ENCODE data around the gene ARL15. TPM values are rescaled to one million over a fixed set of nuclear protein-coding genes. Genes with fewer than 3 reads are reported as not detected.
"Not testable (repeated sequence)": the region's sequence is repeated elsewhere in the genome, so short reads cannot be mapped to it uniquely, and the experiment has no call there.

ARL15 gene
- total RNA-seq, 1 donor from 2014 or later = 42.3 TPM

DNA sequence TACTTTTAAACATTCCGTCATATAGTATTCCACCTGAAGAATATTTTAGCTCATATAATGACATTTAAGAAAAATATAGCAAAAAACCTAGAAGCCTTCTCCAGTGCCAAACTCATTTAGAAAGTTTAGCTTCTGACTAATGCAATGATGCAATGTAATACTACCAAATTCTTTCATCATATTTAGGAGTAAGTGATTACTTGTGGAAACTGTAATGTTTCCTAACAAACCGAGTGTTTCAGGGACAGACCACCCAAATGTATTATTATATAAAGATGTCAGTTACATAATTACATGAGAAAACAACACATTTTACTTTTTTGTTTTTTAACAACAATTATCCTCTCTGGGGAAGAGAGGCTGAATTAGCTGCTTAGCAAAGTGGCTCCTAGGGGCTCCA, 316.2 kb downstream of the ARL15 start:
- H3K27me3 ChIP-seq (ENCODE audit: control insufficient read depth in 3 of 3, insufficient read depth in 3 of 3, low read length in 3 of 3) = no peaks in the 10 kb centered on the region
- no peak overlapping the region for H3K27ac ChIP-seq (ENCODE audit: low read depth, low read length)
- no peaks in the 10 kb centered on the region for H3K4me1 ChIP-seq (ENCODE audit: control insufficient read depth in 3 of 3, insufficient read depth in 3 of 3, low read length in 3 of 3)
- H3K9ac ChIP-seq (ENCODE audit: low read depth in 1 of 3, low read length in 3 of 3) = no peak overlapping the region
- no peak overlapping the region for H3K4me3 ChIP-seq (ENCODE audit: low read length in 3 of 3)
- no peaks in the 10 kb centered on the region for H3K9me3 ChIP-seq (ENCODE audit: control insufficient read depth in 3 of 3, low read length in 3 of 3)
- no peaks in the 10 kb centered on the region for H3K36me3 ChIP-seq (ENCODE audit: control insufficient read depth in 3 of 3, insufficient read depth in 3 of 3, low read length in 3 of 3)

DNA sequence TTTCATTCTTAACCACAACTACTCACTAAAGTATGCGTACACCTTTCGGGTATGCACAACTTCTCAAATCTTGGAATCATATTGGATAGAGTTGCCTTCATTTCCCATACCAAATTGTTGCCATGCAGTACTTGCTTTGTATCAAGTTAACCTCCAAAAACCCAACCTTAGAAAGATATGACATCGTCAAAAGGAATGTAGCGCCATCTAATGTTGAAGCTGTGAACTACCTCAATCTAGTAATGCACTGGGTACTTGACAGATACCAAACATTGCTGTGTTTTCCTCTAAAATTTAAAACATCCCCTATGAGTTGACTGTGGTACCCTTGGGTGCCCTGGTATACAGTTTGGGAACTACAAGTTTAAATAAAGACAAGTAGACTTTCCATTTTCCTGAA, 318.4 kb downstream of the ARL15 start:
- no peak overlapping the region for H3K9ac ChIP-seq (ENCODE audit: low read depth in 1 of 3, low read length in 3 of 3)
- no peaks in the 10 kb centered on the region for H3K9me3 ChIP-seq (ENCODE audit: control insufficient read depth in 3 of 3, low read length in 3 of 3)
- H3K27me3 ChIP-seq (ENCODE audit: control insufficient read depth in 3 of 3, insufficient read depth in 3 of 3, low read length in 3 of 3) = no peaks in the 10 kb centered on the region
- H3K27ac ChIP-seq (ENCODE audit: low read depth, low read length) = no peak overlapping the region
- no peak overlapping the region for H3K4me3 ChIP-seq (ENCODE audit: low read length in 3 of 3)
- H3K4me1 ChIP-seq (ENCODE audit: control insufficient read depth in 3 of 3, insufficient read depth in 3 of 3, low read length in 3 of 3) = no peaks in the 10 kb centered on the region
- no peaks in the 10 kb centered on the region for H3K36me3 ChIP-seq (ENCODE audit: control insufficient read depth in 3 of 3, insufficient read depth in 3 of 3, low read length in 3 of 3)

DNA sequence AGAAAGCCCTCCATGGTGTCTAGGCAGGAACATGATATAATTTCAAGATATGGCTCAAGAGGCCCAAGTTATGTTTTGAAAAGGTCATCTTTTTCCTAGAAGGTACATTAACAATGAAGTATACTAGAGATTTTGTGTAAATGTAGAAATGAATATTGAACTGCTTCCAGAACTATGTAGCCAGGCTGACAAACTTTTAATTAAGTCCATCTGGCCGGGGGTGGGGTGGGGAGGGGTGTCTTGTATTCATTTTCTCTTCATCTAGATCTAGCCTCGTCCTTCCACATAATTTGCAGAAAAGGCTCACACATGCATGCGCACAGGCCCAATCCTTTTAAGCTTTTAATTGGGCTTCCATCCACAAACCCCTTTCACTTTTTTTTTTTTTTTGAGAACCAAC, 323.3 kb downstream of the ARL15 start:
- no peaks in the 10 kb centered on the region for H3K4me1 ChIP-seq (ENCODE audit: control insufficient read depth in 3 of 3, insufficient read depth in 3 of 3, low read length in 3 of 3)
- no peaks in the 10 kb centered on the region for H3K36me3 ChIP-seq (ENCODE audit: control insufficient read depth in 3 of 3, insufficient read depth in 3 of 3, low read length in 3 of 3)
- H3K9ac ChIP-seq (ENCODE audit: low read depth in 1 of 3, low read length in 3 of 3) = no peak overlapping the region
- no peaks in the 10 kb centered on the region for H3K27me3 ChIP-seq (ENCODE audit: control insufficient read depth in 3 of 3, insufficient read depth in 3 of 3, low read length in 3 of 3)
- no peaks in the 10 kb centered on the region for H3K9me3 ChIP-seq (ENCODE audit: control insufficient read depth in 3 of 3, low read length in 3 of 3)
- no peak overlapping the region for H3K27ac ChIP-seq (ENCODE audit: low read depth, low read length)
- no peak overlapping the region for H3K4me3 ChIP-seq (ENCODE audit: low read length in 3 of 3)

DNA sequence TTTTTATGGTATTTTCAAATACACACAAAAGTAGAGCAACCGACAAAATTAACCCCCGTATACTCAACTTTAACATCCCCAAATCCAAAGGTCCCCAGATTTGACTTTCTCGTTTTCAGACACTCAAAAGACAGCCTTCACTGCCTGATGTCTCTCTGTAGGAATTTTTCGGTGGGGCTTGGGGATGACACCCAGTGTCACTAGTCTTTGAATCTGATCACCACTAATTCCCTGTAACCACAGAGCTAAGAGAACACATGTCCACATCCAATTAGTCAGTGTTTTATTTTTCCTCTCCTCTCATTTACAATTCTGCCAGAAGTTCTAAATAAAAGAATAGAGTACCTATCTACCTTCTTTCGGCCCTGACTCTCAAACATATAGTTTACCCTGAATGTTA, 324.6 kb downstream of the ARL15 start:
- no peaks in the 10 kb centered on the region for H3K27me3 ChIP-seq (ENCODE audit: control insufficient read depth in 3 of 3, insufficient read depth in 3 of 3, low read length in 3 of 3)
- no peaks in the 10 kb centered on the region for H3K36me3 ChIP-seq (ENCODE audit: control insufficient read depth in 3 of 3, insufficient read depth in 3 of 3, low read length in 3 of 3)
- no peak overlapping the region for H3K9ac ChIP-seq (ENCODE audit: low read depth in 1 of 3, low read length in 3 of 3)
- H3K4me3 ChIP-seq (ENCODE audit: low read length in 3 of 3) = no peak overlapping the region
- H3K27ac ChIP-seq (ENCODE audit: low read depth, low read length) = no peak overlapping the region
- H3K4me1 ChIP-seq (ENCODE audit: control insufficient read depth in 3 of 3, insufficient read depth in 3 of 3, low read length in 3 of 3) = no peaks in the 10 kb centered on the region
- H3K9me3 ChIP-seq (ENCODE audit: control insufficient read depth in 3 of 3, low read length in 3 of 3) = no peaks in the 10 kb centered on the region

DNA sequence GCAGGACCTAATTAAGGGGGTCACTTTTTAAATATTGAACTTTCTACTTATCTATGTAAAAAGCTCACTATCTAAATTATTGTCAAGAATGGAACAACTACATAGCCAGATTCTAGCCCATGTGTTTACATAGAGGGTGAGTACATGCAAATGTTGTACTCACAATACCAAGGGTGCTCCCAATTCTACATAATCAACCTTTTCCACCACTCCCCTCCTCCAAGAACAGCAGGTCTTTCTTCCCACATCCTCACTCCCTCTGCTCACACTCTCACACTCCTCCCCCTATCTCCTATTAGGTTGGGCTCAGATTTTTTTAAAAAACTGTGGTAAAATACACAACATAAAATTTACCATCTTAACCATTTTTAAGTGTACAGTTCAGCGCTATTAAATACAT, 325.4 kb downstream of the ARL15 start:
- Histone ChIP-seq H3K27ac (ENCODE audit: low read depth, low read length) (no peak overlapping the region), H3K36me3 (ENCODE audit: control insufficient read depth in 3 of 3, insufficient read depth in 3 of 3, low read length in 3 of 3) (no peaks in the 10 kb centered on the region), H3K9ac (ENCODE audit: low read depth in 1 of 3, low read length in 3 of 3) (no peak overlapping the region), H3K27me3 (ENCODE audit: control insufficient read depth in 3 of 3, insufficient read depth in 3 of 3, low read length in 3 of 3) (no peaks in the 10 kb centered on the region), H3K9me3 (ENCODE audit: control insufficient read depth in 3 of 3, low read length in 3 of 3) (no peaks in the 10 kb centered on the region), H3K4me1 (ENCODE audit: control insufficient read depth in 3 of 3, insufficient read depth in 3 of 3, low read length in 3 of 3) (no peaks in the 10 kb centered on the region), H3K4me3 (ENCODE audit: low read length in 3 of 3) (no peak overlapping the region)

DNA sequence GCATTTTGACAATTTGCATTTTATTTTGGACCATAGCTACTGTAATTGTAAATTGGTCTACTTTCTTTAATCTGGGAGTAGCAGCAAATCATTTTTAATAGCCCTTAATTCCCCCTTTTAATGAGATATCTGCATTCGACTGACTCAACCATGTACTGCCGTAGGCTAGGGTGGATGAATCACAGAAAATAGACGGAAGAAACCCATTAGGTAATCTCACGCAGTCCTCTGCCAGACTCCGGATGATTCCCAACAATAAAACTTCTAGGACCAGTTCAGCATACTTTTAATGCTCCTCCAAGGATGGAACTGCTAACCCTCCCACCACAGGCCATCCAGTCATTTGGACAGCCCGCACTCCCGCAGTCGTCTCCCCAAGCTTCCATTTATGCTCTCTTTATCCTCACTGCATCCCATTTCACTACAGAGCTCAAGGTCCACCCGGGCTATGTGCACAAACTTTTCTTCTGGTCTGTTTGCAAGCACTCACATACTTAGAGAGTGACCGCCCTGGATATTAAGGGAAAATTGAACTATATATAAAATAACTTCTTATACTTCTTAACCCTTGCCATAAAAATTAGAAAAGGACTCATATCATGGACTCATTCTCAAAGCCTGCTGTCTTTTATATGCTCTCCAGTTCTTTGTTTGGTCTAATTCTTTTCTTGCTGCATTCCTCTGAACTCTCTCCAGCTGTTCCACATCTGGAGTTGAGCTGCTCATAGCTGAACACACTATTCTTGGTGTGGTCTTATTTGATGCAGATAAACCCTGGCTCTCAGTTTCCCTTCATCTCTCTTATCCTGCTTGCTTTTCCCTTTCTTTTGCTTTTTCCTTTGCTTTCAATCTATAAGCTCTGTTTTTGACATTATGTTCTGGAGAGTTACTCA, 326.6 kb downstream of the ARL15 start:
- H3K9me3 ChIP-seq (ENCODE audit: control insufficient read depth in 3 of 3, low read length in 3 of 3) = no peaks in the 10 kb centered on the region
- H3K36me3 ChIP-seq (ENCODE audit: control insufficient read depth in 3 of 3, insufficient read depth in 3 of 3, low read length in 3 of 3) = no peaks in the 10 kb centered on the region
- H3K4me1 ChIP-seq (ENCODE audit: control insufficient read depth in 3 of 3, insufficient read depth in 3 of 3, low read length in 3 of 3) = no peaks in the 10 kb centered on the region
- no peak overlapping the region for H3K27ac ChIP-seq (ENCODE audit: low read depth, low read length)
- H3K4me3 ChIP-seq (ENCODE audit: low read length in 3 of 3) = no peak overlapping the region
- H3K9ac ChIP-seq (ENCODE audit: low read depth in 1 of 3, low read length in 3 of 3) = no peak overlapping the region
- H3K27me3 ChIP-seq (ENCODE audit: control insufficient read depth in 3 of 3, insufficient read depth in 3 of 3, low read length in 3 of 3) = no peaks in the 10 kb centered on the region

DNA sequence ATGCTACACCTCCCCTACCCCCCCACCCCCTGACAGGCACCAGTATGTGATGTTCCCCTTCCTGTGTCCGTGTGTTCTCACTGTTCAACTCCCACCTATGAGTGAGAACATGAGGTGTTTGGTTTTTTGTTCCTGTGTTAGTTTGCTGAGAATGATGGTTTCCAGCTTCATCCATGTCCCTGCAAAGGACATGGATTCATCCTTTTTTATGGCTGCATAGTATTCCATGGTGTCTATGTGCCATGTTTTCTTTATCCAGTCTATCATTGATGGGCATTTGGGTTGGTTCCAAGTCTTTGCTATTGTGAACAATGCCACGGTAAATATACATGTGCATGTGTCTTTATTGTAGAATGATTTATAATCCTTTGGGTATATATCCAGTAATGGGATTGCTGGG, 328.1 kb downstream of the ARL15 start:
- H3K27me3 ChIP-seq (ENCODE audit: control insufficient read depth in 3 of 3, insufficient read depth in 3 of 3, low read length in 3 of 3); H3K27ac ChIP-seq (ENCODE audit: low read depth, low read length); H3K9me3 ChIP-seq (ENCODE audit: control insufficient read depth in 3 of 3, low read length in 3 of 3); H3K4me1 ChIP-seq (ENCODE audit: control insufficient read depth in 3 of 3, insufficient read depth in 3 of 3, low read length in 3 of 3); H3K4me3 ChIP-seq (ENCODE audit: low read length in 3 of 3); H3K36me3 ChIP-seq (ENCODE audit: control insufficient read depth in 3 of 3, insufficient read depth in 3 of 3, low read length in 3 of 3); H3K9ac ChIP-seq (ENCODE audit: low read depth in 1 of 3, low read length in 3 of 3): not testable (repeated sequence)

DNA sequence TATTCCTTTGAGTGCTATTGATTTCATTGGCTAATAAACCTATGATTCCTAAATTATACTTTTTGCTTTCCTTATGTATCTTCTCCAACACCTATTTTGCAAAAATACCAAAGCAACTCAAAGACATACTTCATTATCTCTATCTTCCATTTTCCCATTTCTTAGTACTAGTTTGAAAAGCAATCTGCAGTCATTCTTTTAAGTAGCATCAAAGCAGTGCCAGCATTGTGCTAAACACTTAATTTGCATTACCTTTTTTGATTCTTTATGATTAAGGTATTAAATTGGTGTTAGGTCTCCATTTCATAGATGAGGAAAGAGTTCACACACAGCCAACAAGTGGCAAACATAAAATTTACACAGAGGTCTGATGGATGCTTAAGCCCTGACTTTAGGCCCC, 330.3 kb downstream of the ARL15 start:
- H3K36me3 ChIP-seq (ENCODE audit: control insufficient read depth in 3 of 3, insufficient read depth in 3 of 3, low read length in 3 of 3) = no peaks in the 10 kb centered on the region
- no peaks in the 10 kb centered on the region for H3K9me3 ChIP-seq (ENCODE audit: control insufficient read depth in 3 of 3, low read length in 3 of 3)
- no peak overlapping the region for H3K9ac ChIP-seq (ENCODE audit: low read depth in 1 of 3, low read length in 3 of 3)
- H3K27me3 ChIP-seq (ENCODE audit: control insufficient read depth in 3 of 3, insufficient read depth in 3 of 3, low read length in 3 of 3) = no peaks in the 10 kb centered on the region
- no peak overlapping the region for H3K4me3 ChIP-seq (ENCODE audit: low read length in 3 of 3)
- no peak overlapping the region for H3K27ac ChIP-seq (ENCODE audit: low read depth, low read length)
- no peaks in the 10 kb centered on the region for H3K4me1 ChIP-seq (ENCODE audit: control insufficient read depth in 3 of 3, insufficient read depth in 3 of 3, low read length in 3 of 3)

DNA sequence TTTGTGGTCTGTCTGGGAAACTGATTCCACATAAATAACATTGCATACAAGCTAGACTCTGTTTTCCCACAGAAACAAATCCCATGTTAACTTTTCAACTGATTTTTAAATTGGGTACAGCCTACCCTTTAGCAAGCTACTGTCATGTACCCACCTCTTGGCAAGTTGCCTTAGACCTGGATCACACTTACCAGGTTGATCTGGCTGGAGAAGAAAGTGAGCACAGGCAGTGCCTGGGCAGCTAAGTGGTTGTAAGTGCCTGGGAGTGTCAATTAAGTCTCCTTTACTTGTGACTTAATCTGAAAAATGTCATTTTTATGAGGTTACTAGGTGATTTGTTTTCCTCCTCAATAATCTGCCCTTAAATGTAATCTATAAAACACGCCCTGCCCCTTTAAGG, 336.4 kb downstream of the ARL15 start:
- Histone ChIP-seq H3K4me1 (ENCODE audit: control insufficient read depth in 3 of 3, insufficient read depth in 3 of 3, low read length in 3 of 3) (no peaks in the 10 kb centered on the region), H3K9ac (ENCODE audit: low read depth in 1 of 3, low read length in 3 of 3) (no peak overlapping the region), H3K36me3 (ENCODE audit: control insufficient read depth in 3 of 3, insufficient read depth in 3 of 3, low read length in 3 of 3) (no peaks in the 10 kb centered on the region), H3K9me3 (ENCODE audit: control insufficient read depth in 3 of 3, low read length in 3 of 3) (no peaks in the 10 kb centered on the region), H3K27me3 (ENCODE audit: control insufficient read depth in 3 of 3, insufficient read depth in 3 of 3, low read length in 3 of 3) (no peaks in the 10 kb centered on the region), H3K4me3 (ENCODE audit: low read length in 3 of 3) (no peak overlapping the region), H3K27ac (ENCODE audit: low read depth, low read length) (no peak overlapping the region)

DNA sequence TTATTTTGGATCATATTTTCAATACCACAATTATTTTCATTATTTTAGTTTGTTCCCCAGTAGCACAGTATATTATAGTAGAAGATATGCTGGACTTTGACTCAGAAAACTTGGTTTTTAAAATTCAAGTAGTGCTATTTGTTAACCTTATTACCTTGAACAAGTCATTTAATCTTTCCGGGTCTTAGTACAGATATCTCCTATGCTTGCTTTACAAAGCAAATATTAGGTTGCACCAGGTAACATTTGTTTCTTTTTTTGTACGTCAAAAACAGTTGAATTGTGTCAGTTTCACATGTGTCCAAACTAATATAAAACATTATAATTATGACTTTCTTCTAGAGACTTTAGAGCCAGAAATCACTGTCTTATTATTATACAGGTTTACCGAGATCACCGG, 338.1 kb downstream of the ARL15 start:
- Histone ChIP-seq H3K4me3 (ENCODE audit: low read length in 3 of 3) (no peak overlapping the region), H3K4me1 (ENCODE audit: control insufficient read depth in 3 of 3, insufficient read depth in 3 of 3, low read length in 3 of 3) (no peaks in the 10 kb centered on the region), H3K27ac (ENCODE audit: low read depth, low read length) (no peak overlapping the region), H3K9ac (ENCODE audit: low read depth in 1 of 3, low read length in 3 of 3) (no peak overlapping the region), H3K36me3 (ENCODE audit: control insufficient read depth in 3 of 3, insufficient read depth in 3 of 3, low read length in 3 of 3) (no peaks in the 10 kb centered on the region), H3K9me3 (ENCODE audit: control insufficient read depth in 3 of 3, low read length in 3 of 3) (no peaks in the 10 kb centered on the region), H3K27me3 (ENCODE audit: control insufficient read depth in 3 of 3, insufficient read depth in 3 of 3, low read length in 3 of 3) (no peaks in the 10 kb centered on the region)

Measured in skeletal muscle tissue (tissue), 4 donors.